MCF 10A (cell line): ENCODE data around the gene PITRM1. TPM values are rescaled to one million over a fixed set of nuclear protein-coding genes. Genes with fewer than 3 reads are reported as not detected.
A peak's percentile ranks its signal among the peaks of the same experiment; 100 is the strongest.
"Not testable (repeated sequence)": the region's sequence is repeated elsewhere in the genome, so short reads cannot be mapped to it uniquely, and the experiment has no call there.

ENCODE experiments used
- BruUV-seq: library from RNA; stranded (reverse); fragments of 400-500 nt; replicated peaks from 2 replicates; lab custom pipeline; 2021; lab: Mats Ljungman, UMichigan
- CTCF ChIA-PET: fragments of 300-600 bp; sonication (Branson Sonifier 250); formaldehyde crosslinking; extraction: SDS; loops from one replicate; lab custom pipeline; 2021; ENCODE audit warnings: antibody characterized with exemption, inconsistent platforms; lab: Yijun Ruan, JAX
- POLR2A ChIA-PET: fragments of 300-600, 350-650 bp; sonication (Branson Sonifier 250); formaldehyde crosslinking; extraction: SDS; loops from one replicate; lab custom pipeline; 2020; ENCODE audit warnings: antibody characterized with exemption, inconsistent platforms; lab: Yijun Ruan, JAX
- DNase-seq: peaks from one replicate; pipeline ENCODE4 v3.0.0-alpha.2; 2018; ENCODE audit not compliant: unreplicated experiment
- H3K27ac Mint-ChIP-seq: one replicate; pipeline ENCODE4 v1.8.0; 2022; ENCODE audit warnings: mild to moderate bottlenecking, low read depth, mixed read lengths; ENCODE audit not compliant: unreplicated experiment
- H3K27me3 Mint-ChIP-seq: one replicate; pipeline ENCODE4 v1.8.0; 2022; ENCODE audit warnings: mixed read lengths; ENCODE audit not compliant: insufficient read depth, unreplicated experiment
- H3K36me3 Mint-ChIP-seq: one replicate; pipeline ENCODE4 v1.8.0; 2022; ENCODE audit warnings: mild to moderate bottlenecking, moderate library complexity, mixed read lengths; ENCODE audit not compliant: insufficient read depth, unreplicated experiment
- H3K4me1 Mint-ChIP-seq: one replicate; pipeline ENCODE4 v1.8.0; 2022; ENCODE audit warnings: mixed read lengths; ENCODE audit not compliant: insufficient read depth, unreplicated experiment
- H3K4me3 Mint-ChIP-seq: one replicate; pipeline ENCODE4 v1.8.0; 2022; ENCODE audit warnings: mild to moderate bottlenecking, moderate library complexity, mixed read lengths; ENCODE audit not compliant: unreplicated experiment
- H3K9me3 Mint-ChIP-seq: one replicate; pipeline ENCODE4 v1.8.0; 2022; ENCODE audit warnings: mixed read lengths; ENCODE audit not compliant: unreplicated experiment
- CTCF ChIP-seq: fragments of 200-600 bp; IDR thresholded peaks from one replicate; pipeline ENCODE4 v1.8.0; 2022; ENCODE audit warnings: antibody characterized with exemption, mild to moderate bottlenecking; ENCODE audit not compliant: unreplicated experiment
- intact Hi-C: fragments of 100-400 bp; cut with micrococcal nuclease; formaldehyde crosslinking; loops from 2 replicates; pipeline ENCODE4 v1.14.1; 2022
- total RNA-seq: library from RNA; stranded (reverse); gene quantifications from 2 replicates; pipeline ENCODE4 v1.2.3, GENCODE V29; 2022

The PITRM1 gene
- total RNA-seq, 1 experiment from 2014 or later, result 132 TPM

GRCh38 chr10:3172081-3172445 is 519 bp downstream of the PITRM1 start:
- POLR2A ChIA-PET, result interaction anchor here (0.6 to 2.6 kb wide), 17 partner anchors 8 to 899 kb away, joined by 3 to 17 read pairs (median 5); partner anchors contain the start of gene PFKP
- no peak for TF ChIP-seq CTCF
- H3K27me3 Mint-ChIP-seq, result no peaks in the 10 kb centered on the region
- no peaks in the 10 kb centered on the region for H3K9me3 Mint-ChIP-seq
- CTCF ChIA-PET, result interaction anchor here (1.4 to 1.5 kb wide), 2 partner anchors 8 to 9 kb away, joined by 3 read pairs; no protein-coding TSS in a partner anchor
- H3K27ac Mint-ChIP-seq, result peak overlapping the region; percentile 55
- intact Hi-C loops, result loop anchor here (1.0 to 2.0 kb wide), 2 partner anchors 41 to 77 kb away; no protein-coding TSS in a partner anchor
- peak overlapping the region; percentile 78 for H3K4me3 Mint-ChIP-seq
- no TSS peak for BruUV-seq
- peaks cover 34% of the 10 kb centered on the region for H3K36me3 Mint-ChIP-seq
- peak; percentile 68 for DNase-seq
- H3K4me1 Mint-ChIP-seq, result peaks cover 17% of the 10 kb centered on the region

- Mint-ChIP-seq H3K27ac (peak overlapping the region; percentile 55), H3K4me3 (peak overlapping the region; percentile 78), H3K36me3 (peaks cover 40% of the 10 kb centered on the region), H3K4me1 (peaks cover 17% of the 10 kb centered on the region)
- CTCF ChIA-PET, BruUV-seq, DNase-seq, H3K9me3 Mint-ChIP-seq, intact Hi-C loops, H3K27me3 Mint-ChIP-seq, POLR2A ChIA-PET: not testable (repeated sequence)
Measured at GRCh38 chr10:3171488-3171887, 1.1 kb downstream of the PITRM1 start.

- POLR2A ChIA-PET, result interaction anchor here (0.6 to 1.4 kb wide), 3 partner anchors 34 to 75 kb away, joined by 3 to 4 read pairs (median 3); no protein-coding TSS in a partner anchor
- DNase-seq, result no peak
- H3K4me3 Mint-ChIP-seq, result no peak overlapping the region
- peaks cover 17% of the 10 kb centered on the region for H3K4me1 Mint-ChIP-seq
- H3K9me3 Mint-ChIP-seq, result no peaks in the 10 kb centered on the region
- no TSS peak for BruUV-seq
- no peaks in the 10 kb centered on the region for H3K27me3 Mint-ChIP-seq
- CTCF ChIA-PET, result interaction anchor here (0.7 kb wide), 1 partner anchor 1681 kb away, joined by 3 read pairs; no protein-coding TSS in a partner anchor
- H3K27ac Mint-ChIP-seq, result peak overlapping the region; percentile 89
- intact Hi-C loops, result no loop called here
- H3K36me3 Mint-ChIP-seq, result peaks cover 56% of the 10 kb centered on the region
- no peak for TF ChIP-seq CTCF
Measured at GRCh38 chr10:3169673-3170072, 2.9 kb downstream of the PITRM1 start.

- no peak for TF ChIP-seq CTCF
- Mint-ChIP-seq H3K36me3 (peaks cover 58% of the 10 kb centered on the region), H3K27me3 (no peaks in the 10 kb centered on the region), H3K27ac (peak overlapping the region; percentile 89), H3K4me3 (no peak overlapping the region), H3K9me3 (no peaks in the 10 kb centered on the region), H3K4me1 (peaks cover 17% of the 10 kb centered on the region)
- ChIA-PET CTCF (interaction anchor here (0.7 kb wide), 1 partner anchor 1681 kb away, joined by 3 read pairs; no protein-coding TSS in a partner anchor), POLR2A (interaction anchor here (0.6 to 1.4 kb wide), 4 partner anchors 14 to 75 kb away, joined by 3 to 4 read pairs (median 4); no protein-coding TSS in a partner anchor)
- no peak for DNase-seq
- no TSS peak for BruUV-seq
- intact Hi-C loops, result no loop called here
Measured at GRCh38 chr10:3169271-3169670, 3.3 kb downstream of the PITRM1 start.
